Hepatocyte (in vitro differentiated cells): ENCODE data around the gene AFAP1. TPM values are rescaled to one million over a fixed set of nuclear protein-coding genes. Genes with fewer than 3 reads are reported as not detected.

Source experiments
- DNase-seq: peaks from one replicate; pipeline ENCODE4 v3.0.0-alpha.2; 2016; ENCODE audit warnings: low spot score
- H2AFZ ChIP-seq: fragments of 200-600 bp; sonication (generic); 2 replicates; pipeline ENCODE4 v1.6.0; 2016; ENCODE audit warnings: antibody characterized with exemption, mild to moderate bottlenecking
- H3K27ac ChIP-seq: fragments of 200-600 bp; sonication (generic); 2 replicates; pipeline ENCODE4 v1.5.1; 2016; ENCODE audit warnings: mild to moderate bottlenecking
- H3K27me3 ChIP-seq: fragments of 200-600 bp; sonication (generic); 2 replicates; pipeline ENCODE4 v1.6.1; 2016
- H3K36me3 ChIP-seq: fragments of 200-600 bp; sonication (generic); replicated peaks from 2 replicates; pipeline ENCODE4 v1.5.1; 2016; ENCODE audit warnings: low read depth; ENCODE audit not compliant: insufficient read depth
- H3K4me1 ChIP-seq: fragments of 200-600 bp; sonication (generic); 2 replicates; pipeline ENCODE4 v1.5.1; 2016; ENCODE audit warnings: mild to moderate bottlenecking, moderate library complexity; ENCODE audit not compliant: insufficient read depth
- H3K4me2 ChIP-seq: fragments of 200-600 bp; sonication (generic); 2 replicates; pipeline ENCODE4 v1.6.0; 2016
- H3K4me3 ChIP-seq: fragments of 200-600 bp; sonication (generic); 2 replicates; pipeline ENCODE4 v1.5.1; 2016; ENCODE audit warnings: mild to moderate bottlenecking
- H3K79me2 ChIP-seq: fragments of 200-600 bp; sonication (generic); 2 replicates; pipeline ENCODE4 v1.6.0; 2017; ENCODE audit warnings: mild to moderate bottlenecking
- H3K9me2 ChIP-seq: fragments of 200-600 bp; sonication (generic); replicated peaks from 2 replicates; pipeline ENCODE4 v1.6.0; 2017; ENCODE audit warnings: mild to moderate bottlenecking; ENCODE audit not compliant: insufficient read depth
- H3K9me3 ChIP-seq: fragments of 200-600 bp; sonication (generic); 2 replicates; pipeline ENCODE4 v1.5.1; 2016; ENCODE audit warnings: low read depth, mild to moderate bottlenecking
- H4K20me1 ChIP-seq: fragments of 200-600 bp; sonication (generic); 2 replicates; pipeline ENCODE4 v1.6.0; 2016; ENCODE audit warnings: mild to moderate bottlenecking; ENCODE audit not compliant: insufficient read depth, poor library complexity, severe bottlenecking
- CTCF ChIP-seq: fragments of 200-600 bp; sonication (generic); IDR thresholded peaks from 2 replicates; pipeline ENCODE4 v1.5.1; 2016; ENCODE audit warnings: antibody characterized with exemption, mild to moderate bottlenecking; ENCODE audit not compliant: poor library complexity
- EZH2 ChIP-seq: fragments of 200-600 bp; sonication (generic); IDR thresholded peaks from 2 replicates; pipeline ENCODE4 v1.6.1; 2016; ENCODE audit warnings: antibody characterized with exemption, mild to moderate bottlenecking, borderline replicate concordance
- EZH2phosphoT487 ChIP-seq: fragments of 200-600 bp; sonication (generic); IDR thresholded peaks from one replicate; pipeline ENCODE4 v1.6.1; 2018; ENCODE audit warnings: antibody characterized with exemption, mild to moderate bottlenecking, low read depth, moderate library complexity; ENCODE audit not compliant: unreplicated experiment, severe bottlenecking
- WGBS: methylation state at CpG from one replicate; pipeline ENCODE4 v1.1.6; 2016; ENCODE audit warnings: low lambda C conversion rate; ENCODE audit errors: missing lambda C conversion rate; 5-methylcytosine and 5-hydroxymethylcytosine counted together
- polyA plus RNA-seq: library from polyadenylated mRNA; unstranded; fragments of >200 nt; fragmentation: Nextera tagmentation; extraction: Ambion mirVana; gene quantifications from 2 replicates; pipeline ENCODE4 v1.2.1, GENCODE V29; 2016
- total RNA-seq: library from RNA; depleted of rRNA; stranded (reverse); fragments of >200 nt; gene quantifications from 2 replicates; pipeline ENCODE4 v1.2.3, GENCODE V29; 2014

The AFAP1 gene
- total and polyA plus RNA-seq, 2 experiments from 2014 or later: 9.3 to 16.2 TPM

GRCh38 chr4:7854216-7854615, 85.4 kb downstream of the AFAP1 start:
- DNase-seq: no peak
- Histone ChIP-seq H3K27ac (no peak overlapping the region), H3K4me2 (no peak overlapping the region), H3K9me2 (no peaks in the 10 kb centered on the region), H4K20me1 (no peaks in the 10 kb centered on the region), H3K4me1 (peaks cover 15% of the 10 kb centered on the region), H3K27me3 (no peaks in the 10 kb centered on the region), H2AFZ (no peak overlapping the region), H3K79me2 (peaks cover 7% of the 10 kb centered on the region), H3K4me3 (no peak overlapping the region), H3K36me3 (no peaks in the 10 kb centered on the region), H3K9me3 (no peaks in the 10 kb centered on the region)
- 93% methylated on average over 9 of the region's 9 CpGs for WGBS
- no peak for TF ChIP-seq EZH2
- no peak for TF ChIP-seq EZH2phosphoT487
- no peak for TF ChIP-seq CTCF

- Histone ChIP-seq H3K9me2 (no peaks in the 10 kb centered on the region), H3K27ac (no peak overlapping the region), H3K36me3 (no peaks in the 10 kb centered on the region), H3K4me3 (no peak overlapping the region), H3K27me3 (no peaks in the 10 kb centered on the region), H4K20me1 (no peaks in the 10 kb centered on the region), H3K4me1 (peaks cover 12% of the 10 kb centered on the region), H2AFZ (no peak overlapping the region), H3K79me2 (no peaks in the 10 kb centered on the region), H3K4me2 (no peak overlapping the region), H3K9me3 (no peaks in the 10 kb centered on the region)
- WGBS: 98% methylated on average over 11 of the region's 11 CpGs
- DNase-seq: no peak
- TF ChIP-seq EZH2phosphoT487 (no peak), CTCF (no peak), EZH2 (no peak)
Measured at GRCh38 chr4:7853271-7853670, 86.4 kb downstream of the AFAP1 start.

GRCh38 chr4:7852568-7853185, 87.0 kb downstream of the AFAP1 start:
- Histone ChIP-seq H3K4me3 (no peak overlapping the region), H4K20me1 (no peaks in the 10 kb centered on the region), H3K4me1 (peaks cover 6% of the 10 kb centered on the region), H3K9me2 (no peaks in the 10 kb centered on the region), H3K27me3 (no peaks in the 10 kb centered on the region), H3K9me3 (no peaks in the 10 kb centered on the region), H3K27ac (no peak overlapping the region), H2AFZ (no peak overlapping the region), H3K79me2 (no peaks in the 10 kb centered on the region), H3K4me2 (no peak overlapping the region), H3K36me3 (no peaks in the 10 kb centered on the region)
- no peak for DNase-seq
- WGBS: 95% methylated on average over 12 of the region's 12 CpGs
- TF ChIP-seq CTCF (no peak), EZH2 (no peak), EZH2phosphoT487 (no peak)

- Histone ChIP-seq H4K20me1 (no peaks in the 10 kb centered on the region), H3K9me3 (no peaks in the 10 kb centered on the region), H3K79me2 (peaks cover 3% of the 10 kb centered on the region), H3K4me3 (no peak overlapping the region), H3K4me1 (no peaks in the 10 kb centered on the region), H3K27ac (no peak overlapping the region), H2AFZ (no peak overlapping the region), H3K36me3 (no peaks in the 10 kb centered on the region), H3K9me2 (no peaks in the 10 kb centered on the region), H3K4me2 (no peak overlapping the region), H3K27me3 (no peaks in the 10 kb centered on the region)
- TF ChIP-seq EZH2 (no peak), EZH2phosphoT487 (no peak), CTCF (no peak)
- DNase-seq: no peak
- 89% methylated on average over 11 of the region's 11 CpGs for WGBS
Measured at GRCh38 chr4:7850489-7850888, 89.2 kb downstream of the AFAP1 start.
